ENCODE results near the gene OPRL1.

DNA sequence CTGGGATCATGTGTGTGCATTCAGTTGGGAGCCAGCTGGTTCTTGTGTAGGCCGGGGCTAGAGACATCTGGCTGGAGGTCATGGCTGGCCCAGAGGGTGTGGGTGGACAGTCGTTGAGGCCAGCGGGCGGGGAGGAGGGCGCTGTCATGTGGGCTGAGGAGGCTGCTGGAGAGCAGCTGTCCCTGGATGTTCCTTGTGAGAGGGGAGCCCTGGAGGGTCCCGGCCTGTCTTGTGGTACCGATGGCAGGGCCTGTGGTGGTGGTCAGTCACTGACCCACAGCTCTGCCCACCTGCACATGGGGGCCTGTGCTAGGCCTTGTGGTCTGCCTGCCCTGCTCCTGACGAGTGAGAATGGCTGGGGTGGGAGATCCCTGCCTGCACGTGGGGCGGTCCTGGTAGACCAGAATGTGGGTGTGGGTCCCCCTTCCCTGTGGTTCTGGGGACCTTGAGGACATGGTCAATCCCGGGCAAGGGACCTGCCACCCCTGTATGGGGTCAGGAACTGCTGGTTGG, 45.8 kb upstream of the OPRL1 start:
- TF ChIP-seq GATA3 (IDR thresholded peaks at IDR 0.05; ENCODE audit: low read depth, low read length) (no peak), GATA2 (IDR thresholded peaks at IDR 0.05; ENCODE audit: low read depth, low read length) (no peak)

All from SH-SY5Y (cell line).